BJ (cell line): Measurements from ENCODE around the gene SLC10A4. TPM values are rescaled to one million over a fixed set of nuclear protein-coding genes. Genes with fewer than 3 reads are reported as not detected.

Experiments used
- CTCF ChIA-PET: fragments of 350-600 bp; formaldehyde crosslinking; extraction: SDS; loops from one replicate; lab custom pipeline; 2021; ENCODE audit warnings: antibody characterized with exemption, inconsistent platforms; lab: Yijun Ruan, JAX
- POLR2A ChIA-PET: fragments of 300-600 bp; sonication (Branson Sonifier 250); formaldehyde crosslinking; extraction: SDS; loops from one replicate; lab custom pipeline; 2021; ENCODE audit warnings: antibody characterized with exemption; lab: Charles Lee
- DNase-seq: peaks from one replicate; pipeline ENCODE4 v3.0.0-alpha.2; 2011; ENCODE audit warnings: low read depth
- H3K27me3 ChIP-seq: 2 replicates; pipeline ENCODE4 v1.6.0; 2011; ENCODE audit warnings: low read length; ENCODE audit not compliant: control insufficient read depth, insufficient read depth
- H3K36me3 ChIP-seq: 2 replicates; pipeline ENCODE4 v1.5.1; 2011; ENCODE audit warnings: low read length; ENCODE audit not compliant: control insufficient read depth, insufficient read depth
- H3K4me3 ChIP-seq: 2 replicates; pipeline ENCODE4 v1.5.1; 2011; ENCODE audit warnings: low read depth, mild to moderate bottlenecking, control low read depth, low read length
- polyA plus RNA-seq: library from polyadenylated mRNA; depleted of rRNA; stranded (reverse); fragments of >200 nt; gene quantifications from 2 replicates; pipeline ENCODE4 v1.2.3, GENCODE V29; 2011
- TF ChIP-seq, protein P1 (sequence below): IDR thresholded peaks from 2 replicates; pipeline ENCODE4 v1.5.1; 2011; ENCODE audit warnings: low read depth, mild to moderate bottlenecking, control low read depth, inconsistent platforms, low read length, moderate library complexity; ENCODE audit not compliant: insufficient read depth

Gene SLC10A4
- polyA plus RNA-seq, 1 experiment: not detected

DNA sequence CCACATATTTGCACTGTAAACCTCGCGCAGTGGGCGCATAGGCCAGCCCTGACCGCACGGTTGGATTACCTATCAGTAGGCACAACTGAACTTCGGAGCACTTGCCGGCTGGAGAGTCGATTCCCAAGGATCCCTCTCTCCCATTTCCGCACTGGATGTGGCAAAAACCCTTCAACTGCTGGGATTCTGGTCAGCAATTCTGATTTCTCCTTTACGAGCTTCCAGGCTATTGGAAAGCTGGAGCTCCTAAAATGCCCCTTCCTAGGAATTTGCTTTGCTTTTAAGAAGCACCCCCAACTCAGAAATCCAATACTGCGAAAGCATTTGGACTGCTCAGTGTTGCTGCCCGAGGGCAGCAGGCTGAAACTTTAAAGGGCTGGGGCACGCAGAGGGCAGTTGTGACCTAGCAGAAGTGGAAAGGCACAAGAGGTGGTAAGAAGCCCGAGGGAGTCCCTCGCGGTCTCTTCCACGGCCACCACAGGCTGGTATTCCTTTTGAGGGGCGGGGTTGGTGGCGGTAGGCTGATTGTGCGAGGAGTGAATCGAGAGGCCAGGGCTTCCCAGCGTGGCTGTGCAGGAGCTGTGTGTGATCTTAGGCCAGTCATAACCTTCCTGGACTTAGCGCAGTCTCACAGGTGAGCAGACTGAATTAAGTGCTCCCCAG, 8.5 kb downstream of the SLC10A4 start:
- Histone ChIP-seq H3K4me3 (no peak overlapping the region), H3K27me3 (peaks cover 24% of the 10 kb centered on the region), H3K36me3 (no peaks in the 10 kb centered on the region)
- TF ChIP-seq, protein P1, sequence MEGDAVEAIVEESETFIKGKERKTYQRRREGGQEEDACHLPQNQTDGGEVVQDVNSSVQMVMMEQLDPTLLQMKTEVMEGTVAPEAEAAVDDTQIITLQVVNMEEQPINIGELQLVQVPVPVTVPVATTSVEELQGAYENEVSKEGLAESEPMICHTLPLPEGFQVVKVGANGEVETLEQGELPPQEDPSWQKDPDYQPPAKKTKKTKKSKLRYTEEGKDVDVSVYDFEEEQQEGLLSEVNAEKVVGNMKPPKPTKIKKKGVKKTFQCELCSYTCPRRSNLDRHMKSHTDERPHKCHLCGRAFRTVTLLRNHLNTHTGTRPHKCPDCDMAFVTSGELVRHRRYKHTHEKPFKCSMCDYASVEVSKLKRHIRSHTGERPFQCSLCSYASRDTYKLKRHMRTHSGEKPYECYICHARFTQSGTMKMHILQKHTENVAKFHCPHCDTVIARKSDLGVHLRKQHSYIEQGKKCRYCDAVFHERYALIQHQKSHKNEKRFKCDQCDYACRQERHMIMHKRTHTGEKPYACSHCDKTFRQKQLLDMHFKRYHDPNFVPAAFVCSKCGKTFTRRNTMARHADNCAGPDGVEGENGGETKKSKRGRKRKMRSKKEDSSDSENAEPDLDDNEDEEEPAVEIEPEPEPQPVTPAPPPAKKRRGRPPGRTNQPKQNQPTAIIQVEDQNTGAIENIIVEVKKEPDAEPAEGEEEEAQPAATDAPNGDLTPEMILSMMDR: no peak
- ChIA-PET POLR2A (no interaction called here), CTCF (no interaction called here)
- DNase-seq: no peak

DNA sequence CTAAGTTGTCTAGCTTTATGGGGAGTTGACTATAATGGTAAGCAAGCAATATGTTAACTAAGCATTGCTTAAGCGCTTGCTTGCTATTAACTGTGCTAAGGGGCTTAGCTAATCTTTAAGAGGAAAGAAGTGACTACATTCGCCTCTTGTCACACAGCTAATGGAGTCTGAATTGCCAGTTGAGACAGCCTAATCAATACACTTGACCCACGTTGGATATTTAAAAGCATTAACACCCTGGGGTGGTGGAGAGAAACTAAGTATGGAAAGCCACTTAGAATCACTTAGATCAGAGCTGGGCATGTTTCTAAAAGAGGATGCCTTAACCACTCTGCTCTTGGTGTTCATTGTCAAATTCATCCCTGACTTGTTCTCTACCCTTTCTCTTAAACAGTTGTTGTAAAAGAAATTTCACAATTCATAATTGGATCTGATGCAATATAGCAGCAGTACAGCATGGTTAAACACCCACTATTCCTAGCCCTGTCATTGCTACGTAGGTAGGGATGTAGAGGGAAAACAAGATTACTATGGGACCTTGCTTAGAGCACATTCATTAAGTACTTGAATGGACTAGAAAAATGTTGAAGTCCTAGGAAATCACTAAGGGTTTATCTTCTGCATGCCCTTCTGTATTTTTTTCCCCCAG, 10.4 kb downstream of the SLC10A4 start:
- no peaks in the 10 kb centered on the region for H3K36me3 ChIP-seq
- TF ChIP-seq, protein P1: no peak
- H3K4me3 ChIP-seq: no peak overlapping the region
- ChIA-PET POLR2A (no interaction called here), CTCF (no interaction called here)
- no peak for DNase-seq
- H3K27me3 ChIP-seq: peaks cover 19% of the 10 kb centered on the region

DNA sequence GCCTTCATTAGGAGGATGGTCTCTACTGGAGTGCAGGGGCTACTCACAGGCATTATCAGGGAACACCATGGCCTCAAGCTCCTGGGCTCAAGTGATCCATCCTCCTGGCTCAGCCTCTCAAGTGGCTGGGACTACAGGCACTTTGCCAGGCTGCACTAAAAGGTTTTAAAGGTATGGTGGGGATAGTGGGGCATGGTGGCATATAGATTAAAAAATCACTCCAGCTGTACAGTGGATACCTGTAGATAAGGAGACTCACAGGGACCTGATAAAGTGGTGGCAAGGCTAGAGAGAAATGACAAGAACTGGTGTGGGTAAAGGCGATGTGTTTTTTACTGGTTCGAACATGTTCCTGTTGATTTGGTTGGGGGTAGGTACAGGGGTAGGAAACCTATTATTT, 12.8 kb downstream of the SLC10A4 start:
- ChIA-PET POLR2A (no interaction called here), CTCF (interaction anchor here (0.9 to 2.1 kb wide), 2 partner anchors 11 to 246 kb away, joined by 4 to 8 read pairs; no protein-coding TSS in a partner anchor)
- Histone ChIP-seq H3K36me3 (no peaks in the 10 kb centered on the region), H3K4me3 (no peak overlapping the region), H3K27me3 (peaks cover 11% of the 10 kb centered on the region)
- TF ChIP-seq, protein P1: no peak
- no peak for DNase-seq

DNA sequence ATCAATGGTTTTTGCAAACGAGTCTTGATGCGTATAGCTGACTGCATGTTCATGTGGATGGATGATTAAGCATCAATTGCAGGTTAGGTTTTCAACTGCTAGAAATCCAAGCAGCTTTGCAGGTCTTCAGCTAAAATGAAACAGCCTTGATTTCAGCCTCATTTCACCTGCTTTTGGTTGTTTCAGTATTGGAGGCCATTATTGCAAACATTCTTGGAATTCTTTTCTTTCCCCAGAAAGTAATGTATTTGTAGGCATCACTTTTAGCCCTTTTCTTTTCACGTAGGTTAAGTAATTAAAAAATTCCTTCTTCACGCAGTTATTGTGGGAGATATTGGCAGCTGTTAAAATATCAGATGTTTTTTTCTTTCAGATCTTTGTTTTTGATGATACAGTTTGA, 15.8 kb downstream of the SLC10A4 start:
- no peak overlapping the region for H3K4me3 ChIP-seq
- TF ChIP-seq, protein P1: no peak
- ChIA-PET POLR2A (no interaction called here), CTCF (no interaction called here)
- DNase-seq: no peak
- H3K36me3 ChIP-seq: no peaks in the 10 kb centered on the region
- H3K27me3 ChIP-seq: no peaks in the 10 kb centered on the region

DNA sequence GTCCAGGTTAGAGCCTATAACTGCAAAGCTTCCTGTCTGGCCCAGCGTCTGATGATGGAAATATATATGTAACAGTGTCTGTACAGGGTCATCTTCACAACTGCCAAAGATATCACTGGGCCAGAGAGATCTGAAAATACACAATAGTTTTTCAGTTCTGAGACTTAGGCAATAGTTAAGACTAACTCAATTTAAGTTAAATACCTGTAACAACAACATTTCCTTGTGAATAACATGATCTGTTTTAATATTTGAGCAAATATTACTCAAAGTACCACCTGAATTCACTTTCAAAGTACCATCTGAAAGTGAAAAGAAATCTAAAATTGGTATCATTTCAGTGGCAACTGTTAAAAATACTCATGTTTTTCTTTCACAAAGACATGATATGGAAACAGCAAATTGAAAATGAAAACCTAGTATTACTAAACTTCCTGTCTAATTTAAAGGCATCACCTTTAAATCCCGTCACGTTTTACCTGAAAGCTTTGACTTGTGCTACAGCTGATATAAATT, 16.5 kb downstream of the SLC10A4 start:
- no peaks in the 10 kb centered on the region for H3K27me3 ChIP-seq
- DNase-seq: no peak
- TF ChIP-seq, protein P1: no peak
- H3K4me3 ChIP-seq: no peak overlapping the region
- CTCF ChIA-PET: interaction anchor here (0.8 kb wide), 1 partner anchor 33 kb away, joined by 3 read pairs; no protein-coding TSS in a partner anchor
- H3K36me3 ChIP-seq: no peaks in the 10 kb centered on the region
- POLR2A ChIA-PET: no interaction called here
